ENCODE data around the gene SNX32.

SNX32 gene

DNA sequence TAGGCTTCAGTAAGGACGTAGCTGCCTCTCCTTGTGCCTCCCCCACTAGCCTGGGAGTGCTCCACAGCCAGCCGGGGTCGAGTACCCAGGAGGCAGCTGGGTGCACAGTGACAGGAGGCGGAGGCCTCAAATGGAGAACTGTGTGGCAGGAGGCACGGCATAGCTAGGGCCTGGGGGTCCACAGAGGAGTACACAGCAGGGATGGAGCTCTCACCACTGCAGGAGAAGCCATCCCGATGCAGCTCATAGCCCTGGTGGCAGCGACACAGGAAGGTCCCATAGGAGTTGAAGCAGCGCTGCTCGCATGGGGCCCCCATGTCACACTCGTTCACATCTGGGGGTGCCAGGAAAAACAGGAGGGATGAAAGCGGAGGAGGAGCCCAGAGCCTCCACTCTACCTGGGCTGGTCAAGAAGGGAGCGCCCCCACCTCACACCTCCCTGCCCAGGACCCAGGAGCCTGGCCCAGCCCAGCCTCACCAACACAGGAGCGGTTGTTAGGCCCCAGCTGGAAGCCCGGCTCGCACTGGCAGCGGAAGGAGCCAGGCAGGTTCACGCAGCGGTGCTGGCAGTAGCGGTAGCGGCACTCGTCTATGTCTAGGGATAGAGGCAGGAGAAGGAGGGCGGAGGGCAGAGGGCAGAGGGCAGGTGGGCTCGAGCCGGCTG lies 36.0 kb downstream of the SNX32 start:
- DNase-seq = no peak

DNA sequence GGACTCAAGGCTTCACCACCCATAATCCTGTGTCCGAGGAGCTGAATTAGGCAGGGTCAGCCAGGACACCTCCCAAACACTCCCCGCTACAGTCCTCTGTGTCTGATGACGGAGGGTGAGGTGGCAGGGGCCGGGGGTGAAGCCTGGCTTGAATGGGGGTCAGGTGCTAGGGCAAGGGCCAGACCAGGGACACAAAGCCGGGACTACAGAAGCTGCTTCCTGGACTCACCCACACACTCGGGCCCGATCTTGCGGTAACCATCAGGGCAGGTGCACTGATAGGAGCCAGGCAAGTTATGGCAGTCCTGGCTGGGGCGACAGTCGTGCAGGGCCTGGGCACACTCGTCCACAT lies 36.5 kb downstream of the SNX32 start:
- DNase-seq = no peak

DNA sequence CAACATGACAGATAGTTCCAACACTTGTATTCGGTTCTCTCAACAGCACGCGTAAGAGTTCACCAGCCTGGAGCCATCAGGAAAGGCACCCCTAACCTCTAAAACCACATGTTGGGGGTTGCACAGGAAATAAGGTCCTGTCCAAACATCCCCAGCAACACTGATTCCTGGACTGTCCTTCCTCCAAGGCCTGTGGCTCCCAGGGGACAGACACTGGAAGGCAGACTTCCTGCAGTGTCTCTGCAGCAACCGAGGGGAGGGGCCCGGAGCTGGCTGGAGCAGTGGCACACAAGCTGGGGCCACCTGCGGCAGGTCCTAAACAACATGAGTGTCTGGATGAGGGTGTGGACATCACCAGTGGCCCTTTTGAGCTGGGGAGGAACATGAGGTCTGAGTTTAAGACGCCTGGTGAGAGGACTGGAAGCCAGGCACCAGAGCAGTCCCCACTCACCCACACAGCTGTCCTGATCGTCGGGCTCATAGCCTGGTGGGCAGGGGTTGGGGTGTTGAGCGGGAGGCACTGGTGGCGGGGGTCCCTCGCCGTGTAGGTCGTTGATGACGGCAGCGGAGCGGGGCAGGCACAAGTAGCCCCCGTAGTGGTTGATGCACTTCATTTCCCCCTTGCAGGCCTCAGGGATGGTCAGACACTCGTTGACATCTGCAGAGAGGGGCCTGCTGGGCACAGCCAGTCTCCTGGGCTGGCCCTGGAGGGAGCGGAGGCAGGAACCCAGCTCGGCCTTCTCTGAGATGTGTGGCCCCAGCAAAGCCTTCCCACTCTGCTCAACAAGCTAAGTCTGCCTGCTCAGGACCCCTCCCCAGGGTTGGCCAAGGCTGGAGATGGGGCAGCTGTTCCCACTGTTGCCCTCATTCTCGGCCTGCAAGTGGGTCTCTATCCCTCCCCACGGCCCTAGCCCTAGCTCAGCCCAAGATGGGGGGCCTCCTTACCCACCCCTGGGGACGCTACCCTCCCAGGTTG lies 37.2 kb downstream of the SNX32 start:
- DNase-seq = no peak

DNA sequence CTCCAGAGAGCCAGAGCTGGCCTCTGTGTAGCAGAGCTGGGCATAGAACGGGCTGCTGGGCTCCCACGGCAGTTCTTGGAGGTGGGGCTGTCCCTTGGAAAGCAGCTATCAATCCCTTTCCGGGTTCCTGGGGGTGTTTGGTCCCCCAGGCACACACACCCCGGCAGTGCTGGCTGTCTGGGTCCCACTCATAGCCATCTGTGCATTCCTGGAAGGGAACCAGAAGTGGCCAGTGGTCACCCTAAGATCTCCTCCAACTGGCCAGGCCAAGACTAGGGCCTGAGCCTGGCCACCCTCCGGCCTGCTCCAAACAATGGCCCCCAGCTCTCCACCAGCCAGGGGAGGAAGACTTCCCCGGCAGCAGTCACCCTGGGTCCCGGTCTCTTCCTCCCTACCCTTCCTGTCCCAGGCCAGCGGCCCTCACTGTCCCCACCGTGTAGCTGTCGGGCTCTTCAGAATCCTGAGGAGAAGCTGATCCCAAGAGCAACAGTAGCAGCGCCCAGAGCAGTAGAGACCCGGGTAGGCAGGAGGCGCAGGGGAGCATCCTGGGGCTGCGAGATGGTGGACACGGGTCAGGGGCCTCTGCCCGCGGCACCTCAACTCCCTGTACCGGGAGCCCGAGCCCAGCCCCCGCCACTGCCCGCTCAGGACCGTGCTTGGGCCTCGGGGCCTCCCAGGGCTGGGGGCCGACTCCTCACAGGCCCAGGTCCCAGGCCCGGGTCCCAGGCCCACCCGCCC lies 38.2 kb downstream of the SNX32 start:
- DNase-seq = no peak

DNA sequence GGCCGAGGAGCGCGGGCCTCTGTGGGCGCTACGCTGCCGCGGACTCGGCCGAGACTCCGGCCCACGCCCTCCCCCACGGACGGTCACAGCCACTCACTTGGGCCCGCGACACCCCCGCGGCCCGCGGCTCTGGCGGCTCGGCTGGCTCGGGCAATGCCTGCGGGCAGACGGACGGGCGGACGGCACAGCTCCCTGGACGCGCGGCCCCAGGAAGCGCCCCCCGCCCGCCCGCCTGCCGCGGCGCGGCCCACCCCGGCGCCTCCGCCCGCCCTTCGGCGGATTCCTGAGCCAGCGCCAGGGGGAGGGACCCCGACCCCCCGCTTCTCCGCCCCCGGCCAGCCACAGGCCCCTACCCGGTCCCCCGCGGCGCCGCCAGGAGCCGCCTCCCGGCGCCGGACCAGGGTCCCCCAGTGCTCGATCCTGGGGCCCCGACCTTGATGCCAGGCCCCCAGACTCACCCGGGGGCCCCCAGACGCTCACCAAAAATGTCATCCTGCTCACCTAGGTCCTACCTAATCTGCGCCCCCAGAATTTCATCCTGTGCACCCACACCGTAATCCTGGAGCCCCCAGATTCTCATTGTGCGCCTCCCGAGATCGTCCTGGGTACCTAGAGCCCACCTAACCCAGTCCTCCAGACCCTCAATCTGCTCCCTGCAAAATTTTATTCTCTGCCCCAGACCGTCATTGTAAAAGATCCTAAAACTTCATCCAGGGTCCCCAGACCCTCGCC lies 39.0 kb downstream of the SNX32 start, which contains the start of gene EFEMP2:
TSS of gene EFEMP2 (minus strand) at position 215 of the 732 bp plus-strand sequence. CDS start 446 bp downstream, outside the sequence.
- DNase-seq = no peak

DNA sequence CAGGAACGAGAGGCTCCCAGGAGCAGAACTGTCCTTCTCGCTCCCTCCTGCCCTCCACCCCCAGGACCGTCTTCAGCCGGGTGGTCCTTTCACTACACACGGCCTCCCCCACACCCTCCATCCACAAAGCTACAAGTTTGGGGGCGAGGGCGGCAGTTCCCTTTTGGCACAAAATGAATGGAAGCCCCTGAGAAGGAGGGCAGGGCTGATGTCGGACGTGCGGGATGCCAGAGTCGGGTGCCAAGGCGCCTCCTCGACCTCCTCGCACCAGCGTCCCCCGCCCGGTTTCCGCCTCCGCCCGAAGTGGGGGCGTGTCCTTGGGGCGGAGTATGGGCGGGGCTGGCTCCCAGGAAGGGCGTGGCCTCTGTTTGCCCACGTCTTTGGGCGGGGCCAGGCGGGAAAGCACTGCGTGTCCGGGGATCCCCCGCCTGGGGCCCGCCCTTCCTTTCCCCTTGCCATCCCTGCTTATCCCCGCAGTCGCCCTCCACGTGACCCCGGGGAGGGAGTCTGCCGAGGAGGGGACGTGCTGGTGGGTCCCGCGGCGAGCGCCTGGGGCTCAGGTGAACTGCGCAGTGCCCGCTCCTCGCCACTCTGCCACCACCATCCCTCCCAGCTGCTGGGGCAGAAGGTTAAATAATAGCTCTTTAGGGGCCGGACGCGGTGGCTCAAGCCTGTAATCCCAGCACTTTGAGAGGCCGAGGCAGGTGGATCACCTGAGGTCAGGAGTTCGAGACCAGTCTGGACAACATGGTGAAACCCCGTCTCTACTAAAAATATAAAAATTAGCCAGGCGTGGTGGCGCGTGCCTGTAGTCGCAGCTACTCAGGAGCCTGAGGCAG lies 39.8 kb downstream of the SNX32 start:
- DNase-seq = peak; percentile 92

DNA sequence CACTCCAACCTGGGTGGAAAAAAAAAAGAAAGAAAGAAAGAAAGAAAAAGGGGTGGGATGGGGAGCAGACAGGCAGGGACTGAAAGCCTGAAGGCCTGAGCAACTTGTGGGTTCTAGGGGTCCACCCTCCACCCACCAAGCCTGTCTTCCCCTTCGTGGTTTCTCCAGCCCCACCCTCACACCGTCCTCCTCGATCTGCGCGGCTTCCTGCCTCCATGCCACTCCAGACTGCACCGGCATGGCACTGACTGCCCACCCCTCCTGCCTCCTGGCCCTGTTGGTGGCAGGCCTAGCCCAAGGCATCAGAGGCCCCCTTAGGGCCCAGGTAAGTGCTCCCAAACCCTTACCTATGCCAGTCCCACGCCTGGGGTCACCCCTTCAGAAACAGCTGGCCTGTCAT lies 45.9 kb downstream of the SNX32 start, which contains the start of gene CTSW:
TSS of gene CTSW (plus strand) at position 221 of the 400 bp plus-strand sequence. CDS start at position 239, 18 bp downstream.
- DNase-seq = no peak

DNA sequence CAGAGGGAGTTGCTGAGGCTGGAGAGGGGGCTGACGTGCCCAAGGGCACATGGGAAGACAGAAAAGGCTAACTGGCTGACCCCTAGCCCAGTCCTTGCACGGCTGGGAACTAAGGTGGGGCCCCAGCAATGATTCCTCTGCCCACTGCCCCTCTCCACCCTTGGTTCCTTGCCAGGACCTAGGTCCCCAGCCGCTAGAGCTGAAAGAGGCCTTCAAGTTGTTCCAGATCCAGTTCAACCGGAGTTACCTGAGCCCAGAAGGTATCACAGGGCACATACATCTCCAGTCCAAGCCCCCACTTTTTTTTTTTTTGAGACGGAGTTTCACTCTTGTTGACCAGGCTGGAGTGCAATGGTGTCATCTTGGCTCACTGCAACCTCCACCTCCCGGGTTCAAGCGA lies 46.3 kb downstream of the SNX32 start:
- DNase-seq = no peak

DNA sequence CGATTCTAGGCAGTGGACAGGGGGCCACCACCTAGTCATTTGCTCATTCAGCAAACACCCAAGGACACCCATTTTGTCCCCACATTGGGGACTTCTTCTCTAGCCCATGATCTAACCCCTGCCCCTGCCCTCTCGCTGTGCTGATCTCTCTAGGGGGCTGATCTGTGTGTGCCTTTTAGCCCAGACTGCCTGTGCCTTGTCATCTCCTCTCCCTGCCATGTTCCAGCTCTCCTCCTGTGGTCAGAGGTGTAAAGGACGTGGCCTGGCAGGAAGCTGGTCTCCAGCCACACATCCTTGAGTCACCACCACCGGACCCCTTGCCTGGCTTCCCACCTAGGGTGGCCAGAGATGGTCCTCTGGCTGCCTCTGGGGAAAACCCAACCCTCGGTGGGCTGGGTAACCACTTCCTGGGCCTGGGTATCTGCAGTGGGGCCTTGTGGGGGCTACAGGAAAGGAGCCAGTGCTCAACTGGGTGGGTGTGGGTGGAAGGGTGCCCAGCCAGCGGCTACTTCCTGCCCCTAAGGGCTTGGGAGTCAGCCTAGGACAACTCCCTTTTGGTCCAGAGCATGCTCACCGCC lies 47.2 kb downstream of the SNX32 start:
- DNase-seq = no peak

DNA sequence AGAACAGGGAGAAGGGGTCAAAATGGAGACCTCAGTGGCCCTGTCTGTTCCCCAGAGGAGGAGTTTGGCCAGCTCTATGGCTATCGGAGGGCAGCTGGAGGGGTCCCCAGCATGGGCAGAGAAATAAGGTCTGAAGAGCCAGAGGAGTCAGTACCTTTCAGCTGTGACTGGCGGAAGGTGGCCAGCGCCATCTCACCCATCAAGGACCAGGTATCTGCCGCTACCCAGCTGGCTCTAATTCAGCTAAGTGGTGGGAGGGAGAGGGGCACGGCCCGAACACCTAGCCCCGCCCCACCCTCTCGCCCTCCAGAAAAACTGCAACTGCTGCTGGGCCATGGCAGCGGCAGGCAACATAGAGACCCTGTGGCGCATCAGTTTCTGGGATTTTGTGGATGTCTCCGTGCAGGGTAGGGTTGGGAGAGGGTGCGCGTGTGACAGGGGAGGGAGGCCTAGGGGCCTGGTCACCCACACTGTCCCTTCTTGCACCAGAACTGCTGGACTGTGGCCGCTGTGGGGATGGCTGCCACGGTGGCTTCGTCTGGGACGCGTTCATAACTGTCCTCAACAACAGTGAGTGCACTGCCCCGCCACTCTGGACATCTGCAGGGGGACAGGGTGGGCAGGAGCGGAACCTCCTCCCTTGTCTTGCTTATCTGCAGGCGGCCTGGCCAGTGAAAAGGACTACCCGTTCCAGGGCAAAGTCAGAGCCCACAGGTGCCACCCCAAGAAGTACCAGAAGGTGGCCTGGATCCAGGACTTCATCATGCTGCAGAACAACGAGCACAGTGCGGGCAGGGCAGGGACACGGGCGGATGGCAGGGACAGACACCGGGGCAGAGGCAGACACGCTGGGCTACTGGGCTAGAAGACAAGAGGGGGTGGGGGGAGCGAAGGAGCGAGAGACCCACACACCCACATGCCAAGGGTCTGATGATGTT lies 48.6 kb downstream of the SNX32 start:
- no peak for DNase-seq

DNA sequence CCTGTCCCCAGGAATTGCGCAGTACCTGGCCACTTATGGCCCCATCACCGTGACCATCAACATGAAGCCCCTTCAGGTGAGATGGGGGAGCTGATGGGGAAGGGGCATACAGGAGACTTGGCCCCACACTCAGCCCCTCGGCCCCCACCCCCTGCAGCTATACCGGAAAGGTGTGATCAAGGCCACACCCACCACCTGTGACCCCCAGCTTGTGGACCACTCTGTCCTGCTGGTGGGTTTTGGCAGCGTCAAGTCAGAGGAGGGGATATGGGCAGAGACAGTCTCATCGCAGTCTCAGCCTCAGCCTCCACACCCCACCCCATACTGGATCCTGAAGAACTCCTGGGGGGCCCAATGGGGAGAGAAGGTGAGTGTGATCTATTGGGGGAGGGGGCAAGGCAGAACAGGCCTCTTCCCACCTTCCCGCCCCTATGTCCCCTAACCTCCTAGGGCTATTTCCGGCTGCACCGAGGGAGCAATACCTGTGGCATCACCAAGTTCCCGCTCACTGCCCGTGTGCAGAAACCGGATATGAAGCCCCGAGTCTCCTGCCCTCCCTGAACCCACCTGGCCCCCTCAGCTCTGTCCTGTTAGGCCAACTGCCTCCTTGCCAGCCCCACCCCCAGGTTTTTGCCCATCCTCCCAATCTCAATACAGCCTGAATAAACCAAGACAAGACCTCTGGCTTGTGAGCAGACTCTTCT lies 49.4 kb downstream of the SNX32 start:
- no peak for DNase-seq

DNA sequence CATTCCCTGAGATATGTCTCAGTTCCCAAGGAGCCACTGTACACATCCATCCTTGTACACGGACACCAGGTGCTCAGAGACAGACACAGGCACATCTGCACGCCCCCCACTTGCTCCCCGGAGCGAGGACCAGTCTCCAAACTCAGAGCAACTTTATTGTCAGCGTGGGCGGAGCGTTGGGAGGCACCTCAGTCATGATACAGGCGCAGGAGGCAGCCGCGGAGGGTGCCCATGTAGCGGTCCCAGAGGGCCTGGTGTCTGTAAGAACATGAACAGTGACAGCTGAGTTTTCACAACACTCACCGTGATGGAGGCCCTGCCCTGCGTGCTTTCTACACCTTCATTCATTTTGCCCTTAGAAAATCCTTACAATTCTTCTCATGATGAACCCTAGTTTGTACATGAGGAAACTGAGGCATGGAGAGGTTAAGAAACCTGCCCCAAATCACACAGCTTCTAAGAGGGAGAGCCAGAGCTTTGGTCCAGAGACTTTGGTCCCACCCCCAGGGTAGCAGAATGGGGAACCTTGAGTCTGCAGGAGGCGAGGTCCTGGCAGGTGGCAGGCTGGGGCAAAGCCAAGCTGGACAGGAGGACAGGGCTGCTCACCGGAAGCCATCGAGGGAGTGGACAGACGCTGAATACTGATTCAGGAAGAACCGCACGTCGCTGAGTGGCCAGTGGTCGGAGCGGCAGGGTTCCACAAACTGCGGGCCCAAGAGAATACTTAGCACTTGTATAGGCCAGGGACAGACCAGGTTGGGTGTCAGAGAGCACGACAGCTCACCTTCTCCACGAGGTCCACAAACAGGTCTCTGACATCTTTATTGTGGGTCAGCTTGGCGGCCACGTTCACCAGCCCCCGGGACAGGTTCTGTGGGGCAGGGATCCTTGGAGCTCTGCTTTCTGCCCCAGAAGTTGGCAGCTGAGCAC lies 50.3 kb downstream of the SNX32 start:
- DNase-seq = no peak

DNA sequence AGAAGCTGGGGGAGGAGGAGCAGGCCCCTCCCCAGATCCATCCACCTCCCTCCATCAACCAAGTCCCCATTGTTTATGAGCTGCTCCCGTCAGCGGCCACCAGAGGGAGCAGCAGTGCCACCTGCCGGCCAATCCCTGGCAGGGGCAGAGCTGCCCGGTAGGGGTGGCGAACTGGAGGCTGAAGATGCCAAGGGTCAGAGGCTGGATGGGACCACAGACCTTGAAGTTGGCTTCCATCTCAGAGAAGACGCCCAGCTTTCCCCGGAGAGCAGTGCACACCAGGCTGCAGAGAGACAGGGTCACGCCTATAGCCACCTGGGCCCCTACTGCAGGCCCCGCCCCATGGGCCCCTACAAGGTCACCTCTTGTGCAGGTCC lies 50.9 kb downstream of the SNX32 start:
- peak; percentile 81 for DNase-seq

DNA sequence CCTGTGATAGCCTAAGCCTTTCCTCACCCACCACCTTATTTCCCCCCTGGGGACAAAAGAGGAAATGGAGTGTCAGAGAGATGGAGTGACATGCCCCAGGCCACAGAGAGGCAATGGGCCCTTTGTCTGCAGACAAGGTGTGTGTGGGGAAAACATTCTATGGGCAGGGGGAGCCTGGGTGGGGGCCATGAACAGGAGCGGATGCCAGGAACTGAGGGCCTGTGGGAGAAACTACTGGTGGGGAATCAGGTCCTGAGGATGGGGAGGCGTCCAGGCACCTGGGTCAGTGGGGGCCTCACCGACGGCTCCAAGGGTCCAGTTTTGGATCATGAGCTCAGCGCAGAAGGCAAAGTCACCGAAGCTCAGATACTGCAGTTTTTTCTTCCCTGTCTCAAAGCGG lies 51.5 kb downstream of the SNX32 start:
- DNase-seq = no peak

DNA sequence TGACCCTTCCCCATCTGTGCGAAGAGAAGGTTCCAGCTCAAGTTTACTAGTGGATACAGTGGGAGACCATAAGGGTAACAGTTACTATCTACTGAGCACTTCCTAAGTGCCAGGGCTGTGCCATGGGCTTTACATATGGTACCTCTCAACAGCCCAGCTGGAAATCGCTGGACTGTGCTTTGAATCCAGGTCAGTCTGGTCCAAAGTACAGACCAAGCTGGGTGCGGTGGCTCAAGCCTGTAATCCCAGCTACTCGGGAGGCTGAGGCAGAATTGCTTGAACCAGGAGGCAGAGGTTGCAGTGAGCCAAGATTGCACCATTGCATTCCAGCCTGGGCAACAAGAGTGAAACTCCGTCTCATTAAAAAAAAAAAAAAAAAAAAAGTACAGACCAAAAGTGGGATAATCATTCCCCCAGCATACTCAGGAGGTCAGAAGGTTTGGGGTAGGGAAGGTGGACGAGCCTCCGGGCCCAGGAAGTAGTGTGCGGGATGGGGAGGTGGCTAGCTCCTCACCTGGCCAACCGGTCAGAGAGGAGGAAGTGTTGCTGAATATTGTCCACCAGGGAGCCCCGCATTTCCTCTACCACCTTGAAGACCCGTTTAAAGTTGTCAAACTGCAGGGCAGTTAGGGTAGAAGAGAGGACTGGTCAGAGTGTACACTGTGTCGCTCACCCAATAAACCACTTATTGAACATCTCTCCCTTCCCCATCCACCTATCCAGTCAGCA lies 52.2 kb downstream of the SNX32 start:
- no peak for DNase-seq

DNA sequence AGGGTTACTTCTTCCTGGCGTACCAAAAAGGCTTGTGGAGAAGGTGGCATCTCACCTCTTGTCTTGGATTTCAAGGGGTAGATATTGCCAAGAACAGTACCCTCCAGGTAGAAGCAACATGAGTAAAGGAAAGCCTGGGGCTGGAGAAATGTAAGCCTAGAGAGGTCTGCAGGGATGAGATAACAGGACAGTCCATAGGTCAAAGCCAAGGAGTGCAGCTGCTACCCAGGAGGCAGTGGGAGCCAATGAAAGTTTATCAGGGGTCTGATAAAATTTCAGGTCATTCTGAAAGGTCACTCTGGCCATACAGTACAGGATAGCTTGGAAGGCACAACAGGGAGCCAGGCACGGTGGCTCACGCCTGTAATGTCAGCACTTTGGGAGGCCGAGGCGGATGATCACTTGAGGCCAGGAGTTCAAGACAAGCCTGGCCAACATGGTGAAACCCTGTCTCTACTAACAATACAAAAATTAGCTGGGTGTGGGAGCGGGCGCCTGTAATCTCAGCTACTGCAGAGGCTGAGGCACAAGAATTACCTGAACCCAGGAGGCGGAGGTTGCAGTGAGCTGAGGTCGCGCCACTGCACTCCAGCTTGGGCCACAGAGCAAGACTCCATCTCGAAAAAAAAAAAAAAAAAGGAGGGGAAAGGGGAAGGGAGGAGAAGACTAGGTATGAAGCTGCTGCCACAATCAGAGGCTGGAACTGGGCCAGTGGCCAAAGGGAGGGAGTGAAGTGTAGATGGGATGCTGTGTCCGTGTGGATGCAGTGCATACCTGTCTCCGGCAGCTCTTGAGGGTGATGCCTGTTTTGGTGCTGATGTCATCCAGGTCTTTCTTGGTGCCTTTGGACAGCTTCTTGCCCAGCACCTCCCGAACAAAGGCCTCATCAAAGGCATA lies 53.3 kb downstream of the SNX32 start:
- no peak for DNase-seq

Data from activated naive CD4-positive, alpha-beta T cell treated with anti-CD3 and anti-CD28 coated beads, Interleukin-2, amount 50 U/mL, for 16 hours (primary cell).